RWPE1 (cell line): ENCODE results near the gene ABCA7.

ENCODE experiments used
- CTCF ChIA-PET: fragments of 350-600 bp; sonication (Branson Sonifier 250); formaldehyde crosslinking; extraction: SDS; loops from one replicate; lab custom pipeline; 2021; lab: Yijun Ruan, JAX
- POLR2A ChIA-PET: fragments of 400-600 bp; formaldehyde crosslinking; extraction: SDS; loops from one replicate; lab custom pipeline; 2020; ENCODE audit warnings: antibody characterized with exemption; ENCODE audit not compliant: low non-redundant PET; lab: Yijun Ruan, JAX
- DNase-seq: peaks from one replicate; pipeline ENCODE4 v3.0.0; 2012; ENCODE audit warnings: low spot score
- H3K27ac ChIP-seq: fragments of 450-650 bp; 2 replicates; pipeline ENCODE4 v1.5.1; 2017
- CTCF ChIP-seq: fragments of 450-650 bp; conservative IDR thresholded peaks from 2 replicates; pipeline ENCODE4 v1.5.1; 2017; ENCODE audit warnings: low read depth, mild to moderate bottlenecking

The ABCA7 gene

GRCh38 chr19:1094978-1095701 is 55.2 kb downstream of the ABCA7 start, which contains the start of gene POLR2E:
POLR2E (minus strand) TSS chr19:1095375; CDS start chr19:1095315, 60 bp downstream.
- POLR2A ChIA-PET: no interaction called here
- DNase-seq: peak; percentile 92
- H3K27ac ChIP-seq: peak within 1 kb of the TSS; percentile 79
- CTCF ChIA-PET: interaction anchor here (0.7 kb wide), 1 partner anchor 254 kb away, joined by 6 read pairs; no protein-coding TSS in a partner anchor
- TF ChIP-seq CTCF: no peak

GRCh38 chr19:1097810-1098176 is 57.9 kb downstream of the ABCA7 start:
- TF ChIP-seq CTCF: no peak
- POLR2A ChIA-PET: interaction anchor here (0.6 kb wide), 1 partner anchor 75 kb away, joined by 4 read pairs; no protein-coding TSS in a partner anchor
- H3K27ac ChIP-seq: peak overlapping the region; percentile 100
- CTCF ChIA-PET: interaction anchor here (0.5 to 0.9 kb wide), 2 partner anchors 15 to 28 kb away, joined by 3 to 5 read pairs; no protein-coding TSS in a partner anchor
- no peak for DNase-seq

GRCh38 chr19:1098177-1099051 is 58.5 kb downstream of the ABCA7 start:
- DNase-seq: peak; percentile 39
- CTCF ChIA-PET: interaction anchor here (0.5 to 0.9 kb wide), 2 partner anchors 16 to 27 kb away, joined by 3 to 5 read pairs; no protein-coding TSS in a partner anchor
- peak overlapping the region; percentile 100 for H3K27ac ChIP-seq
- no peak for TF ChIP-seq CTCF
- POLR2A ChIA-PET: interaction anchor here (0.6 kb wide), 1 partner anchor 74 kb away, joined by 4 read pairs; no protein-coding TSS in a partner anchor

- H3K27ac ChIP-seq: peak overlapping the region; percentile 100
- ChIA-PET CTCF (interaction anchor here (0.7 kb wide), 1 partner anchor 160 kb away, joined by 3 read pairs; no protein-coding TSS in a partner anchor), POLR2A (no interaction called here)
- DNase-seq: no peak
- no peak for TF ChIP-seq CTCF
Observed at GRCh38 chr19:1101337-1101698, 61.4 kb downstream of the ABCA7 start.

GRCh38 chr19:1102407-1103131 is 62.7 kb downstream of the ABCA7 start:
- DNase-seq: peak; percentile 85
- CTCF ChIA-PET: interaction anchor here (0.6 to 0.7 kb wide), 2 partner anchors 16 to 250 kb away, joined by 3 to 4 read pairs; no protein-coding TSS in a partner anchor

More at GRCh38 chr19:1102407-1103131, 62.7 kb downstream of the ABCA7 start:
- no peak for TF ChIP-seq CTCF
- H3K27ac ChIP-seq: peak overlapping the region; percentile 100
- POLR2A ChIA-PET: interaction anchor here (0.7 kb wide), 1 partner anchor 66 kb away, joined by 4 read pairs; no protein-coding TSS in a partner anchor
